Loucy (cell line): ENCODE results near the gene UVRAG.

ENCODE experiments used
- H2AFZ ChIP-seq: fragments of 200-600 bp; sonication (generic); 2 replicates; pipeline ENCODE4 v1.6.0; 2016; ENCODE audit warnings: antibody characterized with exemption, mild to moderate bottlenecking, low read length, moderate library complexity
- H3F3A ChIP-seq: fragments of 200-600 bp; 2 replicates; pipeline ENCODE4 v1.6.0; 2016; ENCODE audit warnings: antibody characterized with exemption, low read depth, mild to moderate bottlenecking
- H3K27me3 ChIP-seq: fragments of 200-600 bp; sonication (generic); 2 replicates; pipeline ENCODE4 v1.6.1; 2014; ENCODE audit warnings: low read length, mild to moderate bottlenecking; ENCODE audit not compliant: insufficient read depth, poor library complexity, severe bottlenecking
- H3K36me3 ChIP-seq: fragments of 200-600 bp; sonication (generic); 2 replicates; pipeline ENCODE4 v1.6.1; 2016; ENCODE audit warnings: low read length; ENCODE audit not compliant: insufficient read depth
- H3K4me1 ChIP-seq: fragments of 200-600 bp; sonication (generic); 2 replicates; pipeline ENCODE4 v1.5.1; 2014; ENCODE audit warnings: low read length, mild to moderate bottlenecking; ENCODE audit not compliant: insufficient read depth, poor library complexity, severe bottlenecking
- H3K4me2 ChIP-seq: fragments of 200-600 bp; sonication (generic); 2 replicates; pipeline ENCODE4 v1.6.0; 2014; ENCODE audit warnings: antibody characterized with exemption, low read length, low read depth, mild to moderate bottlenecking; ENCODE audit not compliant: poor library complexity, severe bottlenecking
- H3K4me3 ChIP-seq: fragments of 200-600 bp; sonication (generic); 2 replicates; pipeline ENCODE4 v1.5.1; 2014; ENCODE audit warnings: low read length, mild to moderate bottlenecking, mixed read lengths; ENCODE audit not compliant: poor library complexity, severe bottlenecking
- H3K79me2 ChIP-seq: fragments of 200-600 bp; sonication (generic); 2 replicates; pipeline ENCODE4 v1.6.1; 2014; ENCODE audit warnings: low read length; ENCODE audit not compliant: insufficient read depth
- H3K9ac ChIP-seq: fragments of 200-600 bp; sonication (generic); 2 replicates; pipeline ENCODE4 v1.6.0; 2014; ENCODE audit warnings: mild to moderate bottlenecking, low read depth, low read length, moderate library complexity; ENCODE audit not compliant: poor library complexity, severe bottlenecking
- H3K9me2 ChIP-seq: fragments of 200-600 bp; sonication (generic); replicated peaks from 2 replicates; pipeline ENCODE4 v1.6.1; 2016; ENCODE audit warnings: low read depth, low read length, mixed read lengths
- H3K9me3 ChIP-seq: fragments of 200-600 bp; sonication (generic); 2 replicates; pipeline ENCODE4 v1.6.1; 2014; ENCODE audit warnings: mild to moderate bottlenecking, antibody characterized with exemption, low read length, low read depth; ENCODE audit not compliant: insufficient read depth
- H4K20me1 ChIP-seq: fragments of 200-600 bp; sonication (generic); 2 replicates; pipeline ENCODE4 v1.6.0; 2014; ENCODE audit warnings: antibody characterized with exemption, low read length, mild to moderate bottlenecking; ENCODE audit not compliant: insufficient read depth, poor library complexity, severe bottlenecking
- CTCF ChIP-seq: fragments of 200-600 bp; sonication (generic); conservative IDR thresholded peaks from 2 replicates; pipeline ENCODE4 v1.5.1; 2014; ENCODE audit warnings: mild to moderate bottlenecking, antibody characterized with exemption, low read length
- EZH2phosphoT487 ChIP-seq: fragments of 200-600 bp; IDR thresholded peaks from 2 replicates; pipeline ENCODE4 v1.6.1; 2018; ENCODE audit warnings: antibody characterized with exemption, mild to moderate bottlenecking, moderate library complexity, borderline replicate concordance

Gene UVRAG

GRCh38 chr11:75899806-75900205, 84.8 kb downstream of the UVRAG start:
- no peaks in the 10 kb centered on the region for H3K79me2 ChIP-seq
- H3K4me3 ChIP-seq: no peak overlapping the region
- H3K36me3 ChIP-seq: no peaks in the 10 kb centered on the region
- TF ChIP-seq CTCF: no peak
- H3K4me1 ChIP-seq: no peaks in the 10 kb centered on the region
- no peak overlapping the region for H2AFZ ChIP-seq
- no peaks in the 10 kb centered on the region for H3K9me3 ChIP-seq
- no peaks in the 10 kb centered on the region for H3K9me2 ChIP-seq
- no peak overlapping the region for H3K4me2 ChIP-seq
- no peaks in the 10 kb centered on the region for H4K20me1 ChIP-seq
- 0 out of 2 replicates have a peak, but pooled peaks cover 3% of the 10 kb centered on the region for H3F3A ChIP-seq
- H3K9ac ChIP-seq: no peak overlapping the region
- no peaks in the 10 kb centered on the region for H3K27me3 ChIP-seq

- no peaks in the 10 kb centered on the region for H3K9me2 ChIP-seq
- H2AFZ ChIP-seq: no peak overlapping the region
- H3K27me3 ChIP-seq: no peaks in the 10 kb centered on the region
- no peak overlapping the region for H3K9ac ChIP-seq
- no peaks in the 10 kb centered on the region for H3K4me1 ChIP-seq
- H3K4me3 ChIP-seq: no peak overlapping the region
- 0 out of 2 replicates have a peak, but pooled peaks cover under 1% of the 10 kb centered on the region for H3F3A ChIP-seq
- TF ChIP-seq CTCF (no peak), EZH2phosphoT487 (no peak)
- H3K36me3 ChIP-seq: no peaks in the 10 kb centered on the region
- H3K79me2 ChIP-seq: no peaks in the 10 kb centered on the region
- H3K9me3 ChIP-seq: no peaks in the 10 kb centered on the region
- no peak overlapping the region for H3K4me2 ChIP-seq
- no peaks in the 10 kb centered on the region for H4K20me1 ChIP-seq
Observed at GRCh38 chr11:75900848-75901247, 85.8 kb downstream of the UVRAG start.

DNA sequence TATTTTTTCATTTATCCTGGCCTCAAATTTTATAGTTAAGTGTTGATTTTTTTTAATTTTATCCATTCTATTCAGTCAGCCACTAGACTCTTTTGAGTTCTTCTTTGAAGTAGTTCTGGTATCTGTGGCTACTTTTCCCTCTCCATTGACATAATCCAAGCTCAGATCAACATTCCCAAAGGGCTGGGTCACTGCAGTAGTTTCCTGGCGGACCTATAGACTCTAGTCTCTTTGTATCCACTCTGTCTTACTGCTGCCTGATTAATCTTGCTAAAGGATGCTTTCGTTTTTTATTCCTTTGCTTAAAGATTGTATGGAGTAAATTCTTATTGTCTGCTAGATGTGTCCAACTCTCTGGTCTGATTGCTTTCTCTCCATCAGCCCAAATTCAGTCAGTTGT, 87.6 kb downstream of the UVRAG start:
- Histone ChIP-seq H3K4me1 (no peaks in the 10 kb centered on the region), H3K4me2 (no peak overlapping the region), H4K20me1 (no peaks in the 10 kb centered on the region), H3K9ac (no peak overlapping the region), H3K9me2 (no peaks in the 10 kb centered on the region), H3K9me3 (no peaks in the 10 kb centered on the region), H3K36me3 (no peaks in the 10 kb centered on the region), H3F3A (no peaks in the 10 kb centered on the region), H2AFZ (no peak overlapping the region), H3K4me3 (no peak overlapping the region), H3K79me2 (peaks cover under 1% of the 10 kb centered on the region; the same call in 1 of the 2 replicates), H3K27me3 (no peaks in the 10 kb centered on the region)
- TF ChIP-seq CTCF: no peak
- TF ChIP-seq EZH2phosphoT487: no peak
